Occipital lobe (tissue), 2 donors: ENCODE results near the gene AQP12B. TPM values are rescaled to one million over a fixed set of nuclear protein-coding genes. Genes with fewer than 3 reads are reported as not detected.

Source experiments
- DNase-seq: peaks from one replicate; lab custom pipeline; 2025; lab: John Stamatoyannopoulos, UW
- total RNA-seq: library from RNA; depleted of rRNA; stranded (reverse); fragments of >200 nt; gene quantifications from one replicate; pipeline ENCODE4 v1.2.3, GENCODE V29; 2014

AQP12B gene
- total RNA-seq, 1 donor from 2014 or later = not detected

DNA sequence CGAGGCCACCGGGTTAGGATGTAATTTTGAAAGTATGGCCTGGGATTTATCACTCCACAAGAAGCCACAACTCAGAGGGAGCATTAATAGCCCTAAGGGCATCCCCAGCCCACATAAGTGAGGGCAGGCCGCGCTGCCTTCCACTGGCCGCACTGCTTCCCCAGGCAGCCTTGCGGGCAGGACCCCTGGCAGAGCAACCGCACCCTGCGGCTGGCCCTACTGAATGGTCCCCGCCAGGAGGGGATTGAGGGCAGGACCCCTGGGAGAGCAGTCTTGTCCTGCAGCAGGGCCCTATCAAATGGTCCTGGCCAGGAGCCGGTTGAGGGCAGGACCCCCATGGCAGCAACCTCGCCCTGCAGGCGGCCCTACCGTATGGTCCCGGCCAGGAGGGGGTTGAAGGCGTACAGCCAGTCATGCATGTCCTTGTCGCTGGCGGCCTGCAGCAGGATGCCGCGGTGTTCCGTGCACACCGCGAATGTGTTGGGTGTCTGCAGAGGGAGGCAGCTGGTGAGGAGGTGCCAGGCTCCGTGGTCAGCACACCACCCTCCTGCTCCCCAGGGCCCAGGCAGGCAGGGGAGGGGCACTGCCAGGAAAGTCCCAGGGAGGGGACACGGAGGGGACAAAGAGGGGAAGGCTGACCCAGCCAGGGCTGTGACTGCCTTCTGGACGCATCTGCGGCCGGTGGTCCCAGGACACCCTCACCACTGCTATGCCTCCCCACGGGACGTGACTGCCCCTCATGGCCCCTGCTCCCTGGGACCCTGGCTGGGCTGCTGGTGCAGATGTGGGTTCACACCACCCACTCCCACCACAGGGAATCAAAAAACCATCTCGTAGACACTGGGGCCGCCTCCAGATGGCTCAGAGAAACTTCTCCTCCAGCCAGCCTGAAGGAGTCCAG is 35.2 kb upstream of the AQP12B start:
- DNase-seq = no peak

DNA sequence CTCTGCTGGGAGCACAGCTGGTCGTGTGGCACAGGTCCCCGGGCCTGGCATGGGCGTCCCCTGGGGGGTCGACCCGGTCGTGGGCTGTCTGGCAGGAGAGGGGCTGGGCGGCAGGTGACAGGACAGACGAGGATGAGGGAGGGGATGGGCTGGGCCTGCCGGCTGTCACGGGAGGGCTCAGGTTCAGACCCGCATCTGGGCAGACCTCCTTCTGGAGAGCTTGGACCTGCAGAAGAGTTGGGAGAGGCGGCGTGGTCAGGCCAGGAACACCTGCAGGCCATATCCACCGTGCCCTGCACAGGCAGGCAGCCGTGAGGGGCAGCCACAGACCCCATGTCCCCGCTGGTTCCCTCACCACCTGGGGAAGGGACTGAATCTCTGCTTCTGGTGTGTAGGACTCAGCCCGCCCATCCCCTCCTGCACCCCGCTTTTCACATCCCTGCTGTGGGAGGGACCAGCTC is 34.5 kb upstream of the AQP12B start:
- DNase-seq = no peak

DNA sequence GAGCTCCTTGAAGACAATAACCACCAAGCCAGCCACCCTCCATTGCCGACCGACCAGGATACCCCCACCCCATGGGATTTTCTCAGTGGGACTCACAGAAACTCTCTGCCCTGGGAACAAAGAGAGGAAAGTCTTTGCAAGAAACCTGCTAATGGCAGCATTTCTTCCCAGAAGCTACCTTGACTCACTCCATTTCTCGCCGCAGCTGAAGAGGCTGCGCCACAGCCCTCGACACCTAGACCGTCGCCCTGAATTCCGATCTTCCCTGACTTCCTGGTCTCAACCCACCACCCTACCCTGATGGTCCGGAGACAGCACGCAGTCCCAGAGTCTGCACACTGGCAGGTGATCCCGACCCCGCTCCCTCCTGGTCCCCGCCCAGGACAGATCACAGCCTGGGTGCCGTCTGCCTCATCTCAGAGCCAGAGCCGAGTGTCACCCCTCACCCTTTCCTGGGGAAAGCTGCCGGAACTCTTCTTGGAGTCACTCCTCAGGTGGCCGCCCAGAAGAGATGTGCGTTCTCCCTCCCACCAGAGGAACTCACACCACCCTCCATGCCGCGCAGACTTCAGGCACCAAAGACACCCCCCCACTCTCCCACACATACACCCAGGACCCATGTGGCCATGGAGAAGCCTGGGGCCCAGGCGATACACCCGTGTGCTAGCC is 33.6 kb upstream of the AQP12B start:
- no peak for DNase-seq

DNA sequence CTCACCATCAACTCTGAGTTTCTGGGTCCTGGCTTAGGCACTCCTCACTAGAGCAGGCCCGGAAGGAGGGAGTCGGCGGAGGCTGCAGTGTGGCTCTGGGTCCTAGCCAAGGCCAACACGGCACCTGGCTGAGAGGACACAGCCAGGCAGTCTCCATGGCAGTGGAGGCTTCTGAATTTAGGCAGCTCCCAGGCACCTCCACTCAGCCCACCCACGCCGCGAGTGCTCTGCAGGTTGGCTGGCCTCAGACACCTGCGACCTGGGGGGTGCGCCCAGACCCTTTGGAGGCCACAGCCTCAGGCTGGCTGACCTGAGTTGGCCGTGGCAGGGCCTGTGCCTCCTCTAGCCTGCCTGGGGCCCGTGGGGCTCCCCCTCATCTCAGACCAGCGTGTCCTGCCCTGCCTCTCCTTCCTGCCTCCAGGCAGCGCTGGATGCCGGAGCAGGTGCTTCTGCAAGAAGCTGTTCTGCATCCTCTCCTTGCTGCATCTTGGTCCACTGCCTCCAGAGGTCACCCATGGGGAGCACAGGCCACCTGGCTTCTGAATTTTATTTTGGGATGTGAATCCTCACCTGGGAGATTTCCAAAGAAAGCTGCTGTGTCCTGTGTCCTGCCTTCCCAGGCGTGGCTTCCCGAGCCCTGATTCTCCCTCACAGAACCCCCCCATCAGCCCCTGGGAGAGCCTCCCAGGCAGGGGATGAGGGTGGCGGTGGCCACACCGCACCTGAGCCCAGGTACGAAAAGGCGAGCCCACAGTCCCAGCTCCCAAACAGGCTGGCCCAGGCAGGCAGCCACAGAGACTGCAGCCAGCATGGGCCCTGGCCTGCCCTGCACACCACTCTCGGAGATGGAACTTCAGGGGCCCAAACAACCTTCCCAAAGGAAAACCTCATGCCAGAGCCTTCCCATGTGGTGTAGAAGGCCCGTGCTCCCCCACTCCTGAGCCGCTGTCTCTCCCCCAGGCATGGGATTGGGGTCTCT is 32.4 kb upstream of the AQP12B start:
- DNase-seq = no peak

DNA sequence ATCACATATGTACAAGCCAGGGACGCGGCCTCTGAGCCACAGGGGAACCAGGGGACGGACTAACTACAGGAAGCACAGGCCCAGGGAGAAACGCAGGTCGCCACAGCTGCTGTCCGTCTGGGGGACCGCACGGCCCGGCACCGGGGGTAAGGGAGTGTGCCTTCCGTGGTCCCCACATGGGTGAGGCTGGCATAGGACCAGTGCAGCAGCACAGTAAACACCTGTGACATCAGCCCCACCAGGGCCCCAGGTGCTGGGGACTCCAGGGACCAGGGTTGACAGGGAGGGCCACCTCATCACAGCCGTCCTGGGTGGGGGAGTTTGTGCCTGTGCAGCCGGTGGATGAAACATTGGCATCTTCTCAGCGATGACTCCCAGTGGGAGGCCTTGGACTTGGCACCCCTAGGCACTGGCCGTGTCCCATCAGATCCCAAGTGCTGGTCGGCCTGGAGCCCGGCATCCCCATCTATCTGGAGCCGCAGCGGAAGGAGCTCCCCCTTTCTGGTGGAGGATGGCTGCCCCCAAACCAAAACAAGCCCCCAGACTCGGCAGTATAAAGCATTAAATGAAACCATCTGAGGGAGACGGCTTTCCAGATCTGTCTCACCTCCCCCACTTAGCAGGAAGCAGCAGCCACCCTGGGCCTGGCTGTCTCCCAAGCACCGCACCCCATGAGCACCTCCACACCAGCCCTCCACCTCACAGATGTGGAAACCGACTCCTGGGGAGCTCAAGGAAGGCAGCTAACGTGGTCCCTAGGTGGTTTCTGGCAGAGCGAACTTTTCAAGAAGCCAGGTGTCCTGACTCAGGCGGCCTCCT is 31.5 kb upstream of the AQP12B start:
- no peak for DNase-seq

- DNase-seq = no peak
Measured at GRCh38 chr2:240713071-240713927, 30.6 kb upstream of the AQP12B start.

DNA sequence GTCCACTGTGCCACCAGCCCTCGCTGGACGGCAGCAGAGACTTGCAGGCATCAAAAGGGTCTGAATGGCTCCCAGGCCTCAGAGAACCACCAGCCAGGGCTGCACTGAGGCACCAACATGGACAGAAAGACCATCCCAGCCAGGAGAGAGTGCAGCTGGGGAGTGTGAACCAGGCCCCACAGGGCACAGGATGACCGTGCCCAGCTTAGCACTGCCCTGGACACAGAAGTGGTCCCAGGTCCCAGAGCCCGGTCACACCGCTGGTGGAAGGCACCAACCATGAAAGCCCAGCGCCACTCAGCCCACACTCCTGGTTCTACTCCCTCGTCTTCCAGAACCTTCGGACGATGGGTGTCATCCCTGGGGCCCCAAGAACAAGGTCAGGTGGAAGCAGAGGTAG is 29.4 kb upstream of the AQP12B start:
- DNase-seq = no peak

DNA sequence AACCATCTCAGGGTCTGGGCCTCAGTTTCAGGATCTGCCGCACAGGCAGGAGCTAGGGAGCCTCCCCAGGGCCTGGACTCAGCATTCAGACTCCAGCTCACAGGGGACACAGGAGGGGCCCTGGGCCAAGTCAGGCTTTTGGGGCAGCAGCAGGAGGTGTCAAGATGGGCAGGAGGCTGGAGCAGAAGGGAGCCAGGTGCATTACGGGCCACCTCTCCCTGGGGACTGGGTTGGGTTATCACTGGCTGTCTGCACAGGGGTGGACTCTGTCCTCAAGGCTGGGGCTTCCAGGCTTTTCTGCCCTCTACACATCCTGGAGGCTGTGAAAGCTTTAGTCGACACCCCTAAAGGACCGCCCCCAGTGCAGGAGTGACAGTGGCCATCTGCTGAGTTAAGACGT is 29.0 kb upstream of the AQP12B start:
- DNase-seq = no peak

- DNase-seq = no peak
Measured at GRCh38 chr2:240711296-240711695, 28.6 kb upstream of the AQP12B start.

DNA sequence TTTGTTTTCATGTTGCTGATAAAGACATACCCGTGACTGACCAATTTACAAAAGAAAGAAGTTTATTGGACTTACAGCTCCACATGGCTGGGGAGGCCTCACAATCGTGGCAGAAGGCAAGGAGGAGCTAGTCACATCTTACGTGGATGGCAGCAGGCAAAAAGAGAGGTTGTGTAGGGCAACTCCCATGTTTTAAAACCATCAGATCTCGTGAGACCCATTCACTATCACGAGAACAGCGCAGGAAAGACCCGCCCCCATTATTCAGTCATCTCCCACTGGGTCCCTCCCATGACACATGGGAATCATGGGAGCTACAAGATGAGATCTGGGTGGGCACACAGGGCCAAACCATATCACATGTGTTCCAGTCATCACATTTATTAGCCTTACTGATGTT is 25.8 kb upstream of the AQP12B start:
- no peak for DNase-seq

GRCh38 chr2:240707821-240708220 is 25.1 kb upstream of the AQP12B start:
- DNase-seq = no peak

DNA sequence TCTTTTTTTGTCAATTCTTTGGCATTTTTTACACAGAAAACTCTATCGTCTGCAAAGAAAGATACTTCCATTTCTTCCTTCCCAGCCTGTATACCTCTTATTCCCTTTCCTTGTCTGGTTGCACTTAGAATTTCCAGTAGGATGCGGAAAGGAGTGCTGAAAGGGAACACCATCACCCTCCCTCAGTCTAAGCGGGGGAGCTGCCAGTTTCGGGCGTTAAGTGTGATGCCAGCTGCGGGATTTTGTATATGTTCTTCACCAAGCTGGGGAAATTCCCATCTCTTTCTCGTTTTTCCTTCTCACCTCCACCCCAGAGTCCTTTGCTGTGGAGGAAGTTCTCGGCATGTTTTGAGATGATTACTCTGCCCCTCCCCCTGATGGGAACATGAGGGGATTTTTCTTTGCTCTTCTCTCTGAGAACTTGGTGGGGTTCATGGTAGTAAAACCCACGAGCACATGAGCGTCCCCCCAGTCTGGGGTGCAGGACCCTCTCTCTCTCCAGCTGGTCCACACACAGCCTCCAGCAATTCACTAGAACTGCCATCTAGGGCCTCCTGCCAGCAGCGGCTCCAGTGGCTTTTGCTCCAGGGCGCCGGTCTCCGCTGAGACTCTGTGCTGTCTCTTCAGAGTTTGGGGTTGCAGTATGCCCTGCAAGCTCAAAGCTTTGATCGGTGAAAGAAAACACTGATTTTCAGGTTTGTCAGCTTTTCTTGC is 24.5 kb upstream of the AQP12B start:
- no peak for DNase-seq

GRCh38 chr2:240705204-240705791 is 22.6 kb upstream of the AQP12B start:
- DNase-seq = no peak

DNA sequence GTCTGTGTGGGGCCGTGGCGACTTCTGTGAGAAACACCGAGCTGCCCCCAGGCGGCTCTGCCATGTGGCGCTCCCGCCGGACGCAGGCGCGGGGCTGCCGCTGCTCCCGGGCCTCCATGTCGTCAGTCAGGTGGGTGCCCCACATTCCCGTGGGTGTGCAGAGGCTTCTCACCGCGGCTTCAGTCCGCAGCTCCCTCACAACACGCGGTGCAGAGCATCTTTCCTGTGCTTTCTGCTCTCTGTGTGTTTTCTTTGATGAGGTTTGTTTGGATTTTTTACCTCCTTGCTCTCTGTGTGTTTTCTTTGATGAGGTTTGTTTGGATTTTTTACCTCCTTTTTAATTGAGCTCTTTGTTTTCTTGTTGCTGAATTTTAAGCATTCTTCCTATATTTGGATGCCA is 22.0 kb upstream of the AQP12B start:
- DNase-seq = no peak

- no peak for DNase-seq
Measured at GRCh38 chr2:240703417-240704341, 21.0 kb upstream of the AQP12B start.

- DNase-seq = no peak
Measured at GRCh38 chr2:240702640-240703011, 19.9 kb upstream of the AQP12B start.

DNA sequence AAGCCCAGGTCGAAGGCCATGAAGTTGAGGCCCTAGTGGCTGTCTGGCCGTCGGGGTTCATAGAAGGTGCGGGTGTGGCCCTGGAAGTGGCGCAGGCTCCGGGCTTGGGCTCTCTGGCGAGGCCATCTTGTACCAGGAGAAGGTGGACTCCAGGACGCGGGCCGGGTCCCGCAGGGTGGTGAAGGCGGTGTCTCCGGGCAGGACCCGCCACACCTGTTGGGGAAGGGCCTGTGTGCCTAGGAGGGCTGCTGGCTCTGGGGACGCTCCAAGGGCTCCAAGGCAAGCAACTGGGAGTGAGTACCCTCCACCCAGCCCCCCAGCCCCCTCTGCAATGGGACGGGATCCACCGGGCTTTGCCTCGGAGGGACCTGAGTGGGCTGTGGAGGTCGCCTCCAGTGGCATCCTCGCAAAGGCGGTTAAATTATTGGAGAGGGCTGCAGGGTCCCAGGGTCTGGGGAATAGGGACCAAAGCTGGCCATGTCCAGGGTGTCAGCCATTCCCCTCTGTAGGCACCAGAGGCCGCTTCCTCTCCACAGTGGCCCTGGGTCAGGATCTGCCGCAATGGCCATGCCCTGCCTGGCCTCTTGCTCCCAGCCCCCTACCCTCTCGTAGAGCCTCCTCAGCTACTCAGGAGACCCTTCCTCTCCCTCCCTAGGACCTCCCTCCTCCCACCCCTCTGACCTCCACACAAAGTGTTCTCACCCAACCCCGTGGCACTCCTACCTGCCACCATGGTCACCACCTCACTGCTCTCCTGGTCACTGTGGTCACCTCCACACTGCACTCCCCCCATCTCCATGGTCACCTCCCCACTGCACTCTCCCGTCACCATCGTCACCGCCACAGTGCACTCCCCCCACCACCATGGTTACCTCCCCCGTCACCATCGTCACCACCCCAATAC is 19.3 kb upstream of the AQP12B start:
- no peak for DNase-seq
